ENCODE results near the gene MCC.

The MCC gene

GRCh38 chr5:113197456-113198200 is 290.6 kb downstream of the MCC start:
- H3K4me3 ChIP-seq (ENCODE audit: low read length), result no peak overlapping the region
- no peak for TF ChIP-seq CTCF (conservative IDR thresholded peaks at IDR 0.05; ENCODE audit: low read length)
- no peak for DNase-seq (ENCODE audit: low read depth)

GRCh38 chr5:113195771-113196170 is 292.5 kb downstream of the MCC start:
- DNase-seq (ENCODE audit: low read depth), result no peak
- H3K4me3 ChIP-seq (ENCODE audit: low read length), result no peak overlapping the region
- no peak for TF ChIP-seq CTCF (conservative IDR thresholded peaks at IDR 0.05; ENCODE audit: low read length)

GRCh38 chr5:113195251-113195650 is 293.0 kb downstream of the MCC start:
- TF ChIP-seq CTCF (conservative IDR thresholded peaks at IDR 0.05; ENCODE audit: low read length), result no peak
- H3K4me3 ChIP-seq (ENCODE audit: low read length), result no peak overlapping the region
- no peak for DNase-seq (ENCODE audit: low read depth)

- no peak for DNase-seq (ENCODE audit: low read depth)
- no peak overlapping the region for H3K4me3 ChIP-seq (ENCODE audit: low read length)
- TF ChIP-seq CTCF (conservative IDR thresholded peaks at IDR 0.05; ENCODE audit: low read length), result no peak
These were observed 293.7 kb downstream of the MCC start for GRCh38 chr5:113194591-113194990.

GRCh38 chr5:113194125-113194524 is 294.1 kb downstream of the MCC start:
- H3K4me3 ChIP-seq (ENCODE audit: low read length), result no peak overlapping the region
- no peak for TF ChIP-seq CTCF (conservative IDR thresholded peaks at IDR 0.05; ENCODE audit: low read length)
- DNase-seq (ENCODE audit: low read depth), result no peak

GRCh38 chr5:113193311-113193978 is 294.8 kb downstream of the MCC start:
- no peak overlapping the region for H3K4me3 ChIP-seq (ENCODE audit: low read length)
- DNase-seq (ENCODE audit: low read depth), result no peak
- no peak for TF ChIP-seq CTCF (conservative IDR thresholded peaks at IDR 0.05; ENCODE audit: low read length)

GRCh38 chr5:113192541-113192940 is 295.7 kb downstream of the MCC start:
- no peak for DNase-seq (ENCODE audit: low read depth)
- no peak overlapping the region for H3K4me3 ChIP-seq (ENCODE audit: low read length)
- no peak for TF ChIP-seq CTCF (conservative IDR thresholded peaks at IDR 0.05; ENCODE audit: low read length)

All from AG10803 (cell line).